Ovary (tissue), 9 donors: ENCODE results near the gene XPNPEP3. TPM values are rescaled to one million over a fixed set of nuclear protein-coding genes. Genes with fewer than 3 reads are reported as not detected.

Source experiments
- DNase-seq, 5 donors: peaks; one replicate each; pipeline ENCODE4 v3.0.0-alpha.2; 2019 to 2020
- H3K27ac ChIP-seq, 2 donors: fragments of 200-600 bp; one replicate each; pipeline versions ENCODE4 v1.5.1 to v1.8.0; 2019 to 2022
- H3K27me3 ChIP-seq: fragments of 200-600 bp; one replicate; pipeline ENCODE4 v1.8.0; 2022
- H3K36me3 ChIP-seq: fragments of 200-600 bp; sonication (generic); one replicate; pipeline ENCODE4 v1.5.1; 2019
- H3K4me1 ChIP-seq: one replicate; pipeline ENCODE4 v1.8.1; 2013; ENCODE audit warnings: mild to moderate bottlenecking, moderate library complexity; ENCODE audit not compliant: insufficient read depth
- H3K4me3 ChIP-seq: fragments of 200-600 bp; sonication (generic); one replicate; pipeline ENCODE4 v1.5.1; 2017
- H3K9me3 ChIP-seq, 2 donors: fragments of 200-600 bp in 1 of 2; sonication (generic) in 1 of 2; one replicate each; pipeline versions ENCODE4 v1.5.1 to v1.8.1; 2013 to 2019; ENCODE audit warnings: mild to moderate bottlenecking in 1 of 2, moderate library complexity in 1 of 2
- CTCF ChIP-seq, 3 donors: fragments of 450-650 bp in 2 of 3; fragments of 200-600 bp in 1 of 3; IDR thresholded peaks; one replicate each; pipeline versions ENCODE4 v1.5.1 to v1.8.0; 2016 to 2022; ENCODE audit warnings: antibody characterized with exemption in 3 of 3, mild to moderate bottlenecking in 1 of 3
- EP300 ChIP-seq: sonication (generic); formaldehyde crosslinking; IDR thresholded peaks from one replicate; pipeline ENCODE4 v1.6.1; 2017; ENCODE audit warnings: antibody characterized with exemption
- POLR2A ChIP-seq: fragments of 450-650 bp; IDR thresholded peaks from one replicate; pipeline ENCODE4 v1.6.1; 2017; ENCODE audit warnings: antibody characterized with exemption, mild to moderate bottlenecking, moderate library complexity
- WGBS, 3 donors: extraction: QIAGEN DNeasy Blood & Tissue Kit in 1 of 3; methylation state at CpG; one replicate each; pipeline versions ENCODE4 v1.1.5 to v1.1.7; 2013 to 2017; 5-methylcytosine and 5-hydroxymethylcytosine counted together
- intact Hi-C, 4 donors: fragments of 100-400 bp; cut with DNase I; formaldehyde crosslinking; loops; one replicate each; pipeline versions ENCODE4 v1.11.0 to v1.15.1; 2022 to 2023
- polyA plus RNA-seq, 2 donors: library from polyadenylated mRNA; stranded (reverse); fragments of 200-250 nt in 1 of 2; fragments of 350-450 nt in 1 of 2; fragmentation: Illumina TruSeq in 1 of 2; extraction: RNeasy Lipid Tissue Mini Kit (QIAGEN cat#74804) in 1 of 2; gene quantifications; one replicate each; pipeline ENCODE4 v1.2.3, GENCODE V29; 2013 to 2014
- total RNA-seq, 7 donors: library from RNA; depleted of rRNA in 2 of 7; stranded (reverse); fragments of >200 nt in 2 of 7; fragmentation: NEBNext Ultra II Directional in 3 of 7; extraction: Animal tissue kit (Norgen Biotek cat#: 25700) in 3 of 7; gene quantifications; one replicate each; pipeline versions ENCODE4 v1.1.0 to v1.2.4, GENCODE V29; 2016 to 2023
- donor health status: DM: no; HTN: no; CAD: no; lungs with moderate emphysema.
- donor health status: DM: no; HTN: no; CAD: no.
- donor health status: Bipolar disorder and iron deficiency.
- donor health status: DM: yes; HTN: yes; CAD: no.
- donor health status: DM: no; HTN: no; CAD: no.
- donor health status: DM: yes; HTN: yes; CAD: no.

XPNPEP3 gene
- total and polyA plus RNA-seq, 9 donors, result 7.4 to 28.8 (median 20.1) TPM

DNA sequence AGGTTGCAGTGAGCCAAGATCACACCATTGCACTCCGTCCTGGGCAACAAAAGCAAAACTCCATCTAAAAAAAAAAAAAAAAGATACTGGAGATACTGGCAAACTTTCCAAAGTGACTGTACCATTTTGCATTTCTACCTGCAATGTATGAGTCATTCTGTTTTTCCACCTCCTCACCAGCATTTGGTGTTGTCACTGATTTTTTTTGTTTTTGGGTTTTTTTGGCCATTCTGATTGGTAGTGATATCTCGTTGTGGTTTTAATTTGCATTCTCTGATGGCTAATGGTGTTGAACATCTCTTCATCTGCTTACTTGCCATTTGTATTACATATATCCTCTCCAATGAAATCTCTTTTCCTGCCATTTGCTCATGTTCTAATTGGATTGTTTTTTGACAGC lies 82.3 kb downstream of the XPNPEP3 start:
- Histone ChIP-seq H3K27ac (no peak overlapping the region), H3K4me1 (no peaks in the 10 kb centered on the region), H3K27me3 (no peaks in the 10 kb centered on the region), H3K9me3 (no peaks in the 10 kb centered on the region), H3K36me3 (no peaks in the 10 kb centered on the region), H3K4me3 (no peak overlapping the region)
- TF ChIP-seq EP300 (no peak), CTCF (IDR thresholded peaks at IDR 0.05) (no peak), POLR2A (no peak)
- DNase-seq, result no peak
- intact Hi-C loops, result no loop called here
- WGBS, 3 donors, result 85 to 93% (median 89%) methylated on average over 2 of the region's 2 CpGs

- no peaks in the 10 kb centered on the region for H3K9me3 ChIP-seq
- WGBS, 3 donors, result 0% methylated on average over 70 to 86 of the region's 86 CpGs
- DNase-seq, result peak; percentile 97 to 98 (median 98)
- peaks cover 6% of the 10 kb centered on the region for H3K4me1 ChIP-seq
- intact Hi-C loops, result loop anchor here (1.0 to 5.0 kb wide), 5 partner anchors 71 to 142 kb away; partner anchors contain the start of gene EP300 (in 2 of the 4)
- TF ChIP-seq CTCF (IDR thresholded peaks at IDR 0.05) (no peak), POLR2A (peak; percentile 89), EP300 (no peak)
- no peaks in the 10 kb centered on the region for H3K36me3 ChIP-seq
- H3K27me3 ChIP-seq, result no peaks in the 10 kb centered on the region
- H3K27ac ChIP-seq, result peak within 1 kb of the TSS; percentile 81 to 96
- H3K4me3 ChIP-seq, result peak within 1 kb of the TSS; percentile 77
Observed at GRCh38 chr22:40950962-40951794, 94.2 kb downstream of the XPNPEP3 start, which contains the start of gene RBX1. Gene RBX1 (plus strand): TSS chr22:40951378. CDS start chr22:40951399, 21 bp downstream.

DNA sequence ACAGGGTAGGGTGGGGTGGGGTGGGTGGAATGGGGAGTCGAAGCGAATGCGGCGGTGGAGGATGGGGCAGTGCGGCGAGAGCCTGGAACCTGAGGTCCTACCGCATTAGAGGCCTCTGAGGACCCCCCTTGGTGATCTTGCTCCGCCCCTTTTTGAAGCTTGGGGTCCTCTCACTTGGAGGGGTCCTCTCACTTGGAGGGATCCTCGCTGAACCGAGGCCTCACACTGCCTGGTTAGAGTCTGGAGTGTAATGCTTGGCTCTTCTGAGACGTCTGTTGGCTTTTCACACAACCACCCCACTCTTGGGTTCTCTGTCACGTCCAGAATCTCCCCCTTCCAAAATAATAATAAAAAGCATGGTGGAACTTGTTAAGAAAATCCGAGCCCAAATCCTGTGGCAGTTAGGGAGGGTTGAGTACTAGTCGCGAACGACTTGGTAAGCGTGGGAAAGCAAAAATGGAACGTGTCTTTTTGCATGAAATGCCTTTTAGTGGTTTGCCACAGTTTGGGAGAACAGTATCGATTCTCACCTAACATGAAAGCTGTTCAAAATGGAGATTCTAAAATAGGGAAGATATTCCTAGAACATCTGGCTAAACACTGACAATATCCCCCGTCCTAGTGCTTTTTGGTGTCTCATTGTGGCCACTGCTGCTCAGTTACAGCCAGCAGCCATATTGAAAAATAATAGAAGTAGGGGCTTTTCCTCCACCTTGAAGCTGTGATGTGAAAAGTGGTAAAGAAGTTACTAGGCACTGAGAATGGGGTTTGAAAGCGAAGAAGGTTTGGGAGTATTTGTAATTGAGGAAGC lies 95.1 kb downstream of the XPNPEP3 start:
- intact Hi-C loops, result loop anchor here (1.0 to 5.0 kb wide), 5 partner anchors 70 to 141 kb away; partner anchors contain the start of gene EP300 (in 2 of the 4)
- DNase-seq, result no peak
- H3K36me3 ChIP-seq, result no peaks in the 10 kb centered on the region
- H3K4me1 ChIP-seq, result peaks cover 6% of the 10 kb centered on the region
- no peak for TF ChIP-seq POLR2A
- no peak for TF ChIP-seq CTCF (IDR thresholded peaks at IDR 0.05)
- no peak for TF ChIP-seq EP300
- no peaks in the 10 kb centered on the region for H3K27me3 ChIP-seq
- WGBS, 3 donors, result 5 to 6% (median 5%) methylated on average over 21 of the region's 21 CpGs
- H3K27ac ChIP-seq, result peak overlapping the region; percentile 81 to 96
- H3K9me3 ChIP-seq, result no peaks in the 10 kb centered on the region
- H3K4me3 ChIP-seq, result peak overlapping the region; percentile 77

- Histone ChIP-seq H3K9me3 (no peaks in the 10 kb centered on the region), H3K27ac (no peak overlapping the region), H3K36me3 (no peaks in the 10 kb centered on the region), H3K4me1 (peaks cover 6% of the 10 kb centered on the region), H3K27me3 (no peaks in the 10 kb centered on the region), H3K4me3 (no peak overlapping the region)
- DNase-seq, result no peak
- intact Hi-C loops, result loop anchor here in 3 of 4 donors (5.0 kb wide), 2 partner anchors 69 to 139 kb away; partner anchors contain the start of gene EP300 (in 1 of the 3)
- no peak for TF ChIP-seq POLR2A
- no peak for TF ChIP-seq EP300
- WGBS, 3 donors, result 59 to 67% (median 60%) methylated on average over 2 of the region's 2 CpGs
Observed at GRCh38 chr22:40953471-40953870, 96.5 kb downstream of the XPNPEP3 start.
